ENCODE results near the gene LAMA3.

LAMA3 gene

GRCh38 chr18:23890589-23890988, 201.3 kb downstream of the LAMA3 start:
- Histone ChIP-seq H3K9me3 (ENCODE audit: control insufficient read depth, insufficient read depth, low read length) (no peaks in the 10 kb centered on the region), H3K27ac (ENCODE audit: low read length) (no peak overlapping the region), H3K4me1 (ENCODE audit: control insufficient read depth, insufficient read depth, low read length) (no peaks in the 10 kb centered on the region), H3K27me3 (ENCODE audit: control insufficient read depth, insufficient read depth, low read length) (no peaks in the 10 kb centered on the region), H3K36me3 (ENCODE audit: control insufficient read depth, insufficient read depth, low read length) (no peaks in the 10 kb centered on the region), H3K4me3 (ENCODE audit: low read length) (no peak overlapping the region)
- no peak for DNase-seq (ENCODE audit: low read depth, low spot score)

GRCh38 chr18:23893653-23894052, 204.4 kb downstream of the LAMA3 start:
- no peaks in the 10 kb centered on the region for H3K9me3 ChIP-seq (ENCODE audit: control insufficient read depth, insufficient read depth, low read length)
- no peak overlapping the region for H3K27ac ChIP-seq (ENCODE audit: low read length)
- no peak overlapping the region for H3K4me3 ChIP-seq (ENCODE audit: low read length)
- no peaks in the 10 kb centered on the region for H3K36me3 ChIP-seq (ENCODE audit: control insufficient read depth, insufficient read depth, low read length)
- no CpG with 5 or more reads among the region's 5 CpGs for WGBS (ENCODE audit: insufficient coverage, insufficient read length)
- no peaks in the 10 kb centered on the region for H3K27me3 ChIP-seq (ENCODE audit: control insufficient read depth, insufficient read depth, low read length)
- no peaks in the 10 kb centered on the region for H3K4me1 ChIP-seq (ENCODE audit: control insufficient read depth, insufficient read depth, low read length)
- DNase-seq (ENCODE audit: low read depth, low spot score) = no peak

GRCh38 chr18:23894661-23895175, 205.5 kb downstream of the LAMA3 start:
- DNase-seq (ENCODE audit: low read depth, low spot score) = no peak
- whole genome bisulfite sequencing (ENCODE audit: insufficient coverage, insufficient read length) = no CpG with 5 or more reads among the region's 14 CpGs

DNA sequence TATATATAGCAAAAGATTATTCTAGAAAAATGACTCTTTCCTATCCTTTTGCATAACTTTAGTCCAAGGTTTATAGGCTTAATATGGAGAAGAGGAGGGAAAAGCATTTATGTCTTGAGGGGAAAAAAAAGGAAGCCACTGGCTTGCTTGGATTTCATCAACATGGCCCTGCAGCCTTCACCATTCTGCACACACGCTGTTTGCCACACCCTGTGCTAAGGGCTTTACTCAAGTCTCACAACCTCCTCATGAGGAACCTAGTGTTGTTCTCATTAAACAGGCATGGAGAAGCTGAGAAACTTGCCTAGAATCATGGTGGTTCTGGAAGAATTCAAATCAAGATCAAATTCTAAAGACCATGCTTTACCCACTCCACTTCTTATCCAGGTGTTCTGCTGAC, 208.0 kb downstream of the LAMA3 start:
- no peak for DNase-seq (ENCODE audit: low read depth, low spot score)
- H3K36me3 ChIP-seq (ENCODE audit: control insufficient read depth, insufficient read depth, low read length) = no peaks in the 10 kb centered on the region
- H3K27me3 ChIP-seq (ENCODE audit: control insufficient read depth, insufficient read depth, low read length) = no peaks in the 10 kb centered on the region
- H3K9me3 ChIP-seq (ENCODE audit: control insufficient read depth, insufficient read depth, low read length) = no peaks in the 10 kb centered on the region
- WGBS (ENCODE audit: insufficient coverage, insufficient read length) = no CpG with 5 or more reads among the region's 1 CpG
- H3K27ac ChIP-seq (ENCODE audit: low read length) = no peak overlapping the region
- no peak overlapping the region for H3K4me3 ChIP-seq (ENCODE audit: low read length)
- peaks cover 1% of the 10 kb centered on the region; the same call in 1 of the 2 replicates for H3K4me1 ChIP-seq (ENCODE audit: control insufficient read depth, insufficient read depth, low read length)

More at GRCh38 chr18:23894661-23895175, 205.5 kb downstream of the LAMA3 start:
- no peak overlapping the region for H3K4me3 ChIP-seq (ENCODE audit: low read length)
- no peaks in the 10 kb centered on the region for H3K9me3 ChIP-seq (ENCODE audit: control insufficient read depth, insufficient read depth, low read length)
- no peak overlapping the region for H3K27ac ChIP-seq (ENCODE audit: low read length)
- no peaks in the 10 kb centered on the region for H3K36me3 ChIP-seq (ENCODE audit: control insufficient read depth, insufficient read depth, low read length)
- no peaks in the 10 kb centered on the region for H3K4me1 ChIP-seq (ENCODE audit: control insufficient read depth, insufficient read depth, low read length)
- no peaks in the 10 kb centered on the region for H3K27me3 ChIP-seq (ENCODE audit: control insufficient read depth, insufficient read depth, low read length)

DNA sequence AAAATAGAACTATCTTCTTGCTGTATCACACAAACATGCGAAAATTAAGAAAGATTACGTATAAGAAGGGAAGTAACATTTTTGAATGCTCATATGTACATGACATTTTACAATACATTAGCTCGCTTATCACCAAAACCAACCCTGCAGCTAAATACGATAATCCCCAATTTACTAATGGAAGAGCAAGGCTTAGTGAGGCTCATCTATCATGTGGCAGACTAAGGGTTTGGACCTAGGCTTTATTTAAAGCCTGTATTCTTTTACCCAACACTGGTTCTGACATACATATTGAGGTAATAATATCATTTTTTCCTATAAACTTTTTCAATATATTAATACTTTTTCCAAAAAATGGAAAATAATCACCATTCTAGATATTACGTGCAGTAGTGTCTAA, 208.5 kb downstream of the LAMA3 start:
- DNase-seq (ENCODE audit: low read depth, low spot score) = no peak
- Histone ChIP-seq H3K27me3 (ENCODE audit: control insufficient read depth, insufficient read depth, low read length) (no peaks in the 10 kb centered on the region), H3K4me1 (ENCODE audit: control insufficient read depth, insufficient read depth, low read length) (peaks cover 1% of the 10 kb centered on the region; the same call in 1 of the 2 replicates), H3K36me3 (ENCODE audit: control insufficient read depth, insufficient read depth, low read length) (no peaks in the 10 kb centered on the region), H3K9me3 (ENCODE audit: control insufficient read depth, insufficient read depth, low read length) (no peaks in the 10 kb centered on the region), H3K4me3 (ENCODE audit: low read length) (no peak overlapping the region), H3K27ac (ENCODE audit: low read length) (no peak overlapping the region)
- no CpG with 5 or more reads among the region's 5 CpGs for WGBS (ENCODE audit: insufficient coverage, insufficient read length)

DNA sequence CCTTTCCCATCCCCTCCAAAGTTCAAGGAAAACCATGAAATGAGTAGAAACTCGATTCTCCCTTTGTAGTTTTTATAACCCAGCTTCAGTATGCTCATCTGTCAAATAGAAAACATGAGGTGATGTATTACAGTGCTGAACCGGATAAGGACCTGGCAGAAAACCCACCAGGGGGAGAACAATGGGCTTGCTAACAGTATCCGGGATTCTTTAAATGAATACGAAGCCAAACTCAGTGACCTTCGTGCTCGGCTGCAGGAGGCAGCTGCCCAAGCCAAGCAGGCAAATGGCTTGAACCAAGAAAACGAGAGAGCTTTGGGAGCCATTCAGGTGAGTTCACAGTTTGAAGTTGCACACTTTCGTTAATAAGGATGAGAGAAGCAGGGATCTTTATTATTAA, 211.7 kb downstream of the LAMA3 start:
- Histone ChIP-seq H3K4me1 (ENCODE audit: control insufficient read depth, insufficient read depth, low read length) (peaks cover 1% of the 10 kb centered on the region; the same call in 1 of the 2 replicates), H3K27me3 (ENCODE audit: control insufficient read depth, insufficient read depth, low read length) (no peaks in the 10 kb centered on the region), H3K9me3 (ENCODE audit: control insufficient read depth, insufficient read depth, low read length) (no peaks in the 10 kb centered on the region), H3K36me3 (ENCODE audit: control insufficient read depth, insufficient read depth, low read length) (no peaks in the 10 kb centered on the region), H3K27ac (ENCODE audit: low read length) (no peak overlapping the region), H3K4me3 (ENCODE audit: low read length) (no peak overlapping the region)
- no peak for DNase-seq (ENCODE audit: low read depth, low spot score)
- WGBS (ENCODE audit: insufficient coverage, insufficient read length) = no CpG with 5 or more reads among the region's 8 CpGs

DNA sequence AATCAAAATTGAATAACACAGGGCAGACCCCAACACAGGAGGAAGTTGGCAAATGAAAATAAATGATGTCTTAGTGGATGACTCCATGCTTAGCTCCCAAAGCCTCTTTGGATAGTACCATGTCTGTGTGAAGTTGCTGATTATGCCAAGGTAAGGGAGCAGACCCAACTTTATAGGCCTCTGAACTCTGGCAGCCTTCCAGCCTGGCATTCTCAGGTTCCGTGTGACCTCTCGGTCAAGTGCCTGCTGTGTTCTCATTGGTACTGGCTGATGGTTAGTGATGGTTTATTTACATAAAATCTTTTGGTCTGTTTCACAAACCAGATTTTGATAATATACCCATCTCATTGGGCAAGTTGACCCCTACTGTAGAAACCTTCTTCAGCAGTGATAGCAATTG, 213.1 kb downstream of the LAMA3 start:
- no peak for DNase-seq (ENCODE audit: low read depth, low spot score)
- WGBS (ENCODE audit: insufficient coverage, insufficient read length) = no CpG with 5 or more reads among the region's 2 CpGs
- no peaks in the 10 kb centered on the region for H3K27me3 ChIP-seq (ENCODE audit: control insufficient read depth, insufficient read depth, low read length)
- no peaks in the 10 kb centered on the region for H3K9me3 ChIP-seq (ENCODE audit: control insufficient read depth, insufficient read depth, low read length)
- H3K4me1 ChIP-seq (ENCODE audit: control insufficient read depth, insufficient read depth, low read length) = peaks cover 1% of the 10 kb centered on the region; the same call in 1 of the 2 replicates
- H3K27ac ChIP-seq (ENCODE audit: low read length) = no peak overlapping the region
- no peak overlapping the region for H3K4me3 ChIP-seq (ENCODE audit: low read length)
- H3K36me3 ChIP-seq (ENCODE audit: control insufficient read depth, insufficient read depth, low read length) = no peaks in the 10 kb centered on the region

DNA sequence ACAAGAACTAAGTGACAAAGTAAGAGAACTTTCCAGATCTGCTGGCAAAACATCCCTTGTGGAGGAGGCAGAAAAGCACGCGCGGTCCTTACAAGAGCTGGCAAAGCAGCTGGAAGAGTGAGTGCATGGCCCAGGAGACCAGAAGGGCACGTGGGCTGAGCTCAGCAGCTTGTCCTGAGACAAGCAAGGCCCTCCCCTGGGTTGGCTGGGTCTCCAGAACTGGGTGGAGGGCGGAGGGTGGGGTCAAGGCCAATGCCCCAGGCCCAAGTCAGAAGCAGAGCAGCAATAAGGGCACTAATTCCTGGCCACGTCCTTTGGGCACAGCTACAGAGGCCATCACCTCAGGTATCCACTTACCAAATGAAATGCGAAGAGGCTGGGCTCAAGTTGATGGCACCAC, 214.7 kb downstream of the LAMA3 start:
- Histone ChIP-seq H3K27me3 (ENCODE audit: control insufficient read depth, insufficient read depth, low read length) (no peaks in the 10 kb centered on the region), H3K36me3 (ENCODE audit: control insufficient read depth, insufficient read depth, low read length) (no peaks in the 10 kb centered on the region), H3K9me3 (ENCODE audit: control insufficient read depth, insufficient read depth, low read length) (no peaks in the 10 kb centered on the region), H3K27ac (ENCODE audit: low read length) (no peak overlapping the region), H3K4me1 (ENCODE audit: control insufficient read depth, insufficient read depth, low read length) (peaks cover 1% of the 10 kb centered on the region; the same call in 1 of the 2 replicates), H3K4me3 (ENCODE audit: low read length) (no peak overlapping the region)
- no CpG with 5 or more reads among the region's 7 CpGs for WGBS (ENCODE audit: insufficient coverage, insufficient read length)
- DNase-seq (ENCODE audit: low read depth, low spot score) = no peak

- Histone ChIP-seq H3K27me3 (ENCODE audit: control insufficient read depth, insufficient read depth, low read length) (no peaks in the 10 kb centered on the region), H3K9me3 (ENCODE audit: control insufficient read depth, insufficient read depth, low read length) (no peaks in the 10 kb centered on the region), H3K4me1 (ENCODE audit: control insufficient read depth, insufficient read depth, low read length) (no peaks in the 10 kb centered on the region), H3K4me3 (ENCODE audit: low read length) (no peak overlapping the region), H3K27ac (ENCODE audit: low read length) (no peak overlapping the region), H3K36me3 (ENCODE audit: control insufficient read depth, insufficient read depth, low read length) (no peaks in the 10 kb centered on the region)
- DNase-seq (ENCODE audit: low read depth, low spot score) = no peak
- no CpG with 5 or more reads among the region's 2 CpGs for WGBS (ENCODE audit: insufficient coverage, insufficient read length)
These were observed 217.4 kb downstream of the LAMA3 start for GRCh38 chr18:23906658-23907057.

DNA sequence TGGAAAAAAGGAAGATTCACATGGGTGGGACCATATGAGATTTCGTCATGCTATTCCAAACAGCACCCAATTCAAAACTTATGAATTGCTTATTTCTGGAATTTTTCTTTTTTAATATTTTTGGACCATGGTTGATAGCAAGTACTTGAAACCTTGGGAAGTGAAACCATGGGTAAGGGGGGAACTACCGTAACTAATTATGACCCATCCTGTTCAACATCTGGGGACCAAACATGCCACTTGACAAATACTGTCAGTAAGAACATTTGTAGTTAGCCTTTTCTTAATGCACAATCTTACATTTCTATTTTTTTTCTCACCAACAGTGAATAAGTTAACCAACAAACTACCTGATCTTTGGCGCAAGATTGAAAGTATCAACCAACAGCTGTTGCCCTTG, 219.6 kb downstream of the LAMA3 start:
- no peak overlapping the region for H3K4me3 ChIP-seq (ENCODE audit: low read length)
- no peaks in the 10 kb centered on the region for H3K36me3 ChIP-seq (ENCODE audit: control insufficient read depth, insufficient read depth, low read length)
- H3K27ac ChIP-seq (ENCODE audit: low read length) = no peak overlapping the region
- H3K4me1 ChIP-seq (ENCODE audit: control insufficient read depth, insufficient read depth, low read length) = no peaks in the 10 kb centered on the region
- H3K27me3 ChIP-seq (ENCODE audit: control insufficient read depth, insufficient read depth, low read length) = no peaks in the 10 kb centered on the region
- no peaks in the 10 kb centered on the region for H3K9me3 ChIP-seq (ENCODE audit: control insufficient read depth, insufficient read depth, low read length)
- no peak for DNase-seq (ENCODE audit: low read depth, low spot score)
- WGBS (ENCODE audit: insufficient coverage, insufficient read length) = no CpG with 5 or more reads among the region's 3 CpGs

DNA sequence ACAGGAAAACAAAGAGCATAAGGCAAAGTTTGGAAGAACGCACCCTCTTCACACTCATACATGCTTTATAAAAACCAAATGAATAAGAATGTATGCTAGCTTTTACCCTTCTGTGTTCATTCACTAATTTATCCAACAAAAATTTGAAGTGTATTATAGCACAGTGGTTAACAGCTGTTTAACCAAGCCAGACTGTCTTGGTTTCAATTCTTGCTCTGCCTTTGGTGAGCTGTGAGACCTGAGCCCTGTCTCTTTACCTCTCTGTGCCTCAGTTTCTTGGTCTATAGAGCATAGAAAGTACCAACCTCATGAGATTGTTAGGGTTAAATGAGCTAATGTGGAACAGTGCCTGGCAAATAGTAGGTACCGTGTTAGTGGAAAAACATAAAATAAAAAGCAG, 220.8 kb downstream of the LAMA3 start:
- no peak overlapping the region for H3K4me3 ChIP-seq (ENCODE audit: low read length)
- no peaks in the 10 kb centered on the region for H3K36me3 ChIP-seq (ENCODE audit: control insufficient read depth, insufficient read depth, low read length)
- no peak overlapping the region for H3K27ac ChIP-seq (ENCODE audit: low read length)
- no peaks in the 10 kb centered on the region for H3K4me1 ChIP-seq (ENCODE audit: control insufficient read depth, insufficient read depth, low read length)
- no peaks in the 10 kb centered on the region for H3K9me3 ChIP-seq (ENCODE audit: control insufficient read depth, insufficient read depth, low read length)
- DNase-seq (ENCODE audit: low read depth, low spot score) = no peak
- no peaks in the 10 kb centered on the region for H3K27me3 ChIP-seq (ENCODE audit: control insufficient read depth, insufficient read depth, low read length)
- WGBS (ENCODE audit: insufficient coverage, insufficient read length) = no CpG with 5 or more reads among the region's 2 CpGs
